Measurements from ENCODE around the gene SLC17A4.

SLC17A4 gene

GRCh38 chr6:25777031-25777430, 22.5 kb downstream of the SLC17A4 start:
- H3K4me3 ChIP-seq (ENCODE audit: low read depth in 1 of 5, low read length in 5 of 5) = no peak overlapping the region
- H3K9me3 ChIP-seq (ENCODE audit: control insufficient read depth in 5 of 5, low read length in 5 of 5) = no peaks in the 10 kb centered on the region
- H3K9ac ChIP-seq (ENCODE audit: low read length in 5 of 5) = no peak overlapping the region
- H3K36me3 ChIP-seq (ENCODE audit: control insufficient read depth in 5 of 5, insufficient read depth in 5 of 5, low read length in 5 of 5) = no peaks in the 10 kb centered on the region
- no peaks in the 10 kb centered on the region for H3K4me1 ChIP-seq (ENCODE audit: control insufficient read depth in 5 of 5, insufficient read depth in 5 of 5, low read length in 5 of 5)
- H3K27ac ChIP-seq (ENCODE audit: low read depth, low read length) = no peak overlapping the region
- H3K27me3 ChIP-seq (ENCODE audit: control insufficient read depth in 5 of 5, insufficient read depth in 4 of 5, low read length in 5 of 5) = no peaks in the 10 kb centered on the region

- Histone ChIP-seq H3K4me3 (ENCODE audit: low read depth in 1 of 5, low read length in 5 of 5) (no peak overlapping the region), H3K27ac (ENCODE audit: low read depth, low read length) (no peak overlapping the region), H3K9ac (ENCODE audit: low read length in 5 of 5) (no peak overlapping the region), H3K27me3 (ENCODE audit: control insufficient read depth in 5 of 5, insufficient read depth in 4 of 5, low read length in 5 of 5) (no peaks in the 10 kb centered on the region), H3K4me1 (ENCODE audit: control insufficient read depth in 5 of 5, insufficient read depth in 5 of 5, low read length in 5 of 5) (no peaks in the 10 kb centered on the region), H3K36me3 (ENCODE audit: control insufficient read depth in 5 of 5, insufficient read depth in 5 of 5, low read length in 5 of 5) (no peaks in the 10 kb centered on the region), H3K9me3 (ENCODE audit: control insufficient read depth in 5 of 5, low read length in 5 of 5) (no peaks in the 10 kb centered on the region)
Observed at GRCh38 chr6:25777856-25778649, 23.5 kb downstream of the SLC17A4 start.

- Histone ChIP-seq H3K4me1 (ENCODE audit: control insufficient read depth in 5 of 5, insufficient read depth in 5 of 5, low read length in 5 of 5) (no peaks in the 10 kb centered on the region), H3K27ac (ENCODE audit: low read depth, low read length) (no peak overlapping the region), H3K9ac (ENCODE audit: low read length in 5 of 5) (no peak overlapping the region), H3K27me3 (ENCODE audit: control insufficient read depth in 5 of 5, insufficient read depth in 4 of 5, low read length in 5 of 5) (no peaks in the 10 kb centered on the region), H3K9me3 (ENCODE audit: control insufficient read depth in 5 of 5, low read length in 5 of 5) (no peaks in the 10 kb centered on the region), H3K4me3 (ENCODE audit: low read depth in 1 of 5, low read length in 5 of 5) (no peak overlapping the region), H3K36me3 (ENCODE audit: control insufficient read depth in 5 of 5, insufficient read depth in 5 of 5, low read length in 5 of 5) (no peaks in the 10 kb centered on the region)
Observed at GRCh38 chr6:25781134-25781533, 26.6 kb downstream of the SLC17A4 start.

GRCh38 chr6:25787428-25787827, 32.9 kb downstream of the SLC17A4 start:
- Histone ChIP-seq H3K9ac (ENCODE audit: low read length in 5 of 5) (no peak overlapping the region), H3K36me3 (ENCODE audit: control insufficient read depth in 5 of 5, insufficient read depth in 5 of 5, low read length in 5 of 5) (no peaks in the 10 kb centered on the region), H3K9me3 (ENCODE audit: control insufficient read depth in 5 of 5, low read length in 5 of 5) (no peaks in the 10 kb centered on the region), H3K27me3 (ENCODE audit: control insufficient read depth in 5 of 5, insufficient read depth in 4 of 5, low read length in 5 of 5) (no peaks in the 10 kb centered on the region), H3K4me3 (ENCODE audit: low read depth in 1 of 5, low read length in 5 of 5) (no peak overlapping the region), H3K27ac (ENCODE audit: low read depth, low read length) (no peak overlapping the region), H3K4me1 (ENCODE audit: control insufficient read depth in 5 of 5, insufficient read depth in 5 of 5, low read length in 5 of 5) (no peaks in the 10 kb centered on the region)

- no peaks in the 10 kb centered on the region for H3K36me3 ChIP-seq (ENCODE audit: control insufficient read depth in 5 of 5, insufficient read depth in 5 of 5, low read length in 5 of 5)
- H3K27me3 ChIP-seq (ENCODE audit: control insufficient read depth in 5 of 5, insufficient read depth in 4 of 5, low read length in 5 of 5) = no peaks in the 10 kb centered on the region
- H3K27ac ChIP-seq (ENCODE audit: low read depth, low read length) = no peak overlapping the region
- H3K9me3 ChIP-seq (ENCODE audit: control insufficient read depth in 5 of 5, low read length in 5 of 5) = no peaks in the 10 kb centered on the region
- H3K9ac ChIP-seq (ENCODE audit: low read length in 5 of 5) = no peak overlapping the region
- H3K4me1 ChIP-seq (ENCODE audit: control insufficient read depth in 5 of 5, insufficient read depth in 5 of 5, low read length in 5 of 5) = no peaks in the 10 kb centered on the region
- no peak overlapping the region for H3K4me3 ChIP-seq (ENCODE audit: low read depth in 1 of 5, low read length in 5 of 5)
Observed at GRCh38 chr6:25788305-25788922, 33.9 kb downstream of the SLC17A4 start.

GRCh38 chr6:25789475-25789874, 34.9 kb downstream of the SLC17A4 start:
- H3K4me3 ChIP-seq (ENCODE audit: low read depth in 1 of 5, low read length in 5 of 5) = no peak overlapping the region
- no peak overlapping the region for H3K9ac ChIP-seq (ENCODE audit: low read length in 5 of 5)
- H3K27me3 ChIP-seq (ENCODE audit: control insufficient read depth in 5 of 5, insufficient read depth in 4 of 5, low read length in 5 of 5) = no peaks in the 10 kb centered on the region
- no peaks in the 10 kb centered on the region for H3K36me3 ChIP-seq (ENCODE audit: control insufficient read depth in 5 of 5, insufficient read depth in 5 of 5, low read length in 5 of 5)
- no peaks in the 10 kb centered on the region for H3K4me1 ChIP-seq (ENCODE audit: control insufficient read depth in 5 of 5, insufficient read depth in 5 of 5, low read length in 5 of 5)
- H3K27ac ChIP-seq (ENCODE audit: low read depth, low read length) = no peak overlapping the region
- no peaks in the 10 kb centered on the region for H3K9me3 ChIP-seq (ENCODE audit: control insufficient read depth in 5 of 5, low read length in 5 of 5)

- Histone ChIP-seq H3K4me3 (ENCODE audit: low read depth in 1 of 5, low read length in 5 of 5) (no peak overlapping the region), H3K27ac (ENCODE audit: low read depth, low read length) (no peak overlapping the region), H3K9ac (ENCODE audit: low read length in 5 of 5) (no peak overlapping the region), H3K9me3 (ENCODE audit: control insufficient read depth in 5 of 5, low read length in 5 of 5) (no peaks in the 10 kb centered on the region), H3K36me3 (ENCODE audit: control insufficient read depth in 5 of 5, insufficient read depth in 5 of 5, low read length in 5 of 5) (no peaks in the 10 kb centered on the region), H3K27me3 (ENCODE audit: control insufficient read depth in 5 of 5, insufficient read depth in 4 of 5, low read length in 5 of 5) (no peaks in the 10 kb centered on the region), H3K4me1 (ENCODE audit: control insufficient read depth in 5 of 5, insufficient read depth in 5 of 5, low read length in 5 of 5) (no peaks in the 10 kb centered on the region)
Observed at GRCh38 chr6:25792016-25792415, 37.5 kb downstream of the SLC17A4 start.

- no peak overlapping the region for H3K4me3 ChIP-seq (ENCODE audit: low read depth in 1 of 5, low read length in 5 of 5)
- no peak overlapping the region for H3K9ac ChIP-seq (ENCODE audit: low read length in 5 of 5)
- H3K27ac ChIP-seq (ENCODE audit: low read depth, low read length) = no peak overlapping the region
- H3K9me3 ChIP-seq (ENCODE audit: control insufficient read depth in 5 of 5, low read length in 5 of 5) = no peaks in the 10 kb centered on the region
- H3K4me1 ChIP-seq (ENCODE audit: control insufficient read depth in 5 of 5, insufficient read depth in 5 of 5, low read length in 5 of 5) = no peaks in the 10 kb centered on the region
- no peaks in the 10 kb centered on the region for H3K36me3 ChIP-seq (ENCODE audit: control insufficient read depth in 5 of 5, insufficient read depth in 5 of 5, low read length in 5 of 5)
- no peaks in the 10 kb centered on the region for H3K27me3 ChIP-seq (ENCODE audit: control insufficient read depth in 5 of 5, insufficient read depth in 4 of 5, low read length in 5 of 5)
Observed at GRCh38 chr6:25793970-25794369, 39.4 kb downstream of the SLC17A4 start.

- Histone ChIP-seq H3K9me3 (ENCODE audit: control insufficient read depth in 5 of 5, low read length in 5 of 5) (no peaks in the 10 kb centered on the region), H3K9ac (ENCODE audit: low read length in 5 of 5) (no peak overlapping the region), H3K4me3 (ENCODE audit: low read depth in 1 of 5, low read length in 5 of 5) (no peak overlapping the region), H3K36me3 (ENCODE audit: control insufficient read depth in 5 of 5, insufficient read depth in 5 of 5, low read length in 5 of 5) (no peaks in the 10 kb centered on the region), H3K27ac (ENCODE audit: low read depth, low read length) (no peak overlapping the region), H3K4me1 (ENCODE audit: control insufficient read depth in 5 of 5, insufficient read depth in 5 of 5, low read length in 5 of 5) (no peaks in the 10 kb centered on the region), H3K27me3 (ENCODE audit: control insufficient read depth in 5 of 5, insufficient read depth in 4 of 5, low read length in 5 of 5) (no peaks in the 10 kb centered on the region)
Observed at GRCh38 chr6:25794784-25795183, 40.2 kb downstream of the SLC17A4 start.

- no peak overlapping the region for H3K9ac ChIP-seq (ENCODE audit: low read length in 5 of 5)
- no peak overlapping the region for H3K4me3 ChIP-seq (ENCODE audit: low read depth in 1 of 5, low read length in 5 of 5)
- H3K36me3 ChIP-seq (ENCODE audit: control insufficient read depth in 5 of 5, insufficient read depth in 5 of 5, low read length in 5 of 5) = no peaks in the 10 kb centered on the region
- H3K27ac ChIP-seq (ENCODE audit: low read depth, low read length) = no peak overlapping the region
- H3K4me1 ChIP-seq (ENCODE audit: control insufficient read depth in 5 of 5, insufficient read depth in 5 of 5, low read length in 5 of 5) = no peaks in the 10 kb centered on the region
- peaks cover 0 to 2% (median 0%) of the 10 kb centered on the region in 5 donors for H3K9me3 ChIP-seq (ENCODE audit: control insufficient read depth in 5 of 5, low read length in 5 of 5)
- H3K27me3 ChIP-seq (ENCODE audit: control insufficient read depth in 5 of 5, insufficient read depth in 4 of 5, low read length in 5 of 5) = no peaks in the 10 kb centered on the region
Observed at GRCh38 chr6:25801436-25801835, 46.9 kb downstream of the SLC17A4 start.

Data from subcutaneous abdominal adipose tissue (tissue), 5 donors.